Suprapubic skin (tissue), 4 donors: ENCODE measurements around the gene ZNF518A. TPM values are rescaled to one million over a fixed set of nuclear protein-coding genes. Genes with fewer than 3 reads are reported as not detected.

Source experiments
- DNase-seq, 2 donors: peaks; one replicate each; pipeline ENCODE4 v3.0.0-alpha.2; 2019; ENCODE audit warnings: low spot score in 2 of 2
- H3K27ac ChIP-seq: fragments of 200-600 bp; sonication (generic); one replicate; pipeline ENCODE4 v1.5.1; 2019
- H3K27me3 ChIP-seq: fragments of 200-600 bp; sonication (generic); one replicate; pipeline ENCODE4 v1.5.1; 2019
- H3K36me3 ChIP-seq: fragments of 200-600 bp; sonication (generic); one replicate; pipeline ENCODE4 v1.5.1; 2019
- H3K4me1 ChIP-seq: fragments of 200-600 bp; sonication (generic); one replicate; pipeline ENCODE4 v1.5.1; 2019
- H3K4me3 ChIP-seq: fragments of 200-600 bp; sonication (generic); one replicate; pipeline ENCODE4 v1.5.1; 2019; ENCODE audit warnings: mild to moderate bottlenecking
- H3K9me3 ChIP-seq: fragments of 200-600 bp; sonication (generic); one replicate; pipeline ENCODE4 v1.5.1; 2019
- EP300 ChIP-seq: sonication (generic); formaldehyde crosslinking; IDR thresholded peaks from one replicate; pipeline ENCODE4 v1.6.1; 2017; ENCODE audit warnings: antibody characterized with exemption
- POLR2A ChIP-seq, 2 donors: fragments of 450-650 bp; IDR thresholded peaks; one replicate each; pipeline ENCODE4 v1.6.1; 2017; ENCODE audit warnings: antibody characterized with exemption in 2 of 2, mild to moderate bottlenecking in 2 of 2, moderate library complexity in 2 of 2
- POLR2AphosphoS5 ChIP-seq, 3 donors: sonication (generic); formaldehyde crosslinking; IDR thresholded peaks; one replicate each; pipeline ENCODE4 v1.6.1; 2017; ENCODE audit warnings: antibody characterized with exemption in 3 of 3
- WGBS: methylation state at CpG from one replicate; pipeline ENCODE4 v1.1.5; 2018; 5-methylcytosine and 5-hydroxymethylcytosine counted together
- total RNA-seq, 4 donors: library from RNA; depleted of rRNA; stranded (reverse); fragments of >200 nt; gene quantifications; one replicate each; pipeline ENCODE4 v1.1.0, GENCODE V29; 2016
- TF ChIP-seq, protein P1 (sequence below), 2 donors: fragments of 200-600 bp in 1 of 2; fragments of 450-650 bp in 1 of 2; sonication (generic) in 1 of 2; IDR thresholded peaks; one replicate each; pipeline ENCODE4 v1.5.1; 2016 to 2019; ENCODE audit warnings: antibody characterized with exemption in 2 of 2, mild to moderate bottlenecking in 1 of 2, moderate library complexity in 1 of 2

Gene ZNF518A
- total RNA-seq = 10 to 100 TPM; 10.7 to 19.9 (median 17.5) TPM

DNA sequence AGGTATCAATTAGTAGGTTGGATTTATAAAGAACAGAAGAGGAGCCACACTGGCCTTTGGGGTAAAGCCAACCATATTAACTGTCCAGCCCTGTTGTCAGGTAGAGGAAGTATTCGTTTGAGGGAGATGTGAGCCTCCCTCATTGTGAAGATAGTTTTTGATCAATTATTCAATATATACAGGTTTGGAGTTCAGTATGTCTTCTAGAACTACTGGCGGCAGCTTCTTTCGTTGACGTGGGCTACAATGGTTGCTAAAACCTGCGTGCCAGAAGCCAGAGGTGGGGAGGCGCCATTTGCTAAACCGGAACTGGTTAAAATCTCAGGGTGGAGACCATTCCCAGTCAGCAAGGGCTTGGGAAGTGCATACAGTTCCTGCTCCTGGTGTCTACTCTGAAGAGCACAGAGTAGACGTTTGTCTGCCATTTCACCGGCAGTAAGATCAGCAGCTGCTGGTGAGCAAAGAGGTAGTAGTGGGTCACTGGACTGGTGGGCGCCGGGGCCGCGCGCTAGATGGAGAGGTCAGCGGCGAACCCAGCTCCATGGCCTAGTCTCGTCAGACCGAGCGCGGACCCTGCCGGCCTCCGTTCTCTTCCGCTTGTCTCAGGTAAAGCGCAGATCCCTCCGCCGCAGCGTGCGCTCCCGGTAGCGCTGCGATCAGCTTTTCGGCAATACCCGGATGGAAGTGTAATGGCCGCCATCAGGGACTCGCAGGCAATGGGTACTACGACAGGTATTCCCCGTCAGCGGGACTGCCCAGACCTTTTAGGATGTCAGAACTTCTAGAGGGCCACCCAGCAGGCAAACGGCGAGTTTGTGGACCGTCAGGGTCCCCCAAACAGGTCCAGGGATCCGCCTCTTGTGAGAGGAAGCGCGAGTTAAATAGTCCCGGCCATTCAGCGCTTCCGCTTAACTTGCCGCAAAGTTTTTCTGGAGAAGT lies at the start of gene ZNF518A:
Gene ZNF518A, plus strand, starts transcription at position 911 of the 939 bp plus-strand sequence. CDS start 26,026 bp downstream, outside the sequence.
- peaks cover 15% of the 10 kb centered on the region for H3K4me1 ChIP-seq
- peaks cover 42% of the 10 kb centered on the region for H3K27me3 ChIP-seq
- peaks cover 9% of the 10 kb centered on the region for H3K36me3 ChIP-seq
- 22% methylated on average over 19 of the region's 48 CpGs for WGBS
- H3K4me3 ChIP-seq = peak within 1 kb of the TSS; percentile 91
- no peaks in the 10 kb centered on the region for H3K9me3 ChIP-seq
- peak within 1 kb of the TSS; percentile 97 for H3K27ac ChIP-seq
- no peak for TF ChIP-seq EP300
- TF ChIP-seq, protein P1, sequence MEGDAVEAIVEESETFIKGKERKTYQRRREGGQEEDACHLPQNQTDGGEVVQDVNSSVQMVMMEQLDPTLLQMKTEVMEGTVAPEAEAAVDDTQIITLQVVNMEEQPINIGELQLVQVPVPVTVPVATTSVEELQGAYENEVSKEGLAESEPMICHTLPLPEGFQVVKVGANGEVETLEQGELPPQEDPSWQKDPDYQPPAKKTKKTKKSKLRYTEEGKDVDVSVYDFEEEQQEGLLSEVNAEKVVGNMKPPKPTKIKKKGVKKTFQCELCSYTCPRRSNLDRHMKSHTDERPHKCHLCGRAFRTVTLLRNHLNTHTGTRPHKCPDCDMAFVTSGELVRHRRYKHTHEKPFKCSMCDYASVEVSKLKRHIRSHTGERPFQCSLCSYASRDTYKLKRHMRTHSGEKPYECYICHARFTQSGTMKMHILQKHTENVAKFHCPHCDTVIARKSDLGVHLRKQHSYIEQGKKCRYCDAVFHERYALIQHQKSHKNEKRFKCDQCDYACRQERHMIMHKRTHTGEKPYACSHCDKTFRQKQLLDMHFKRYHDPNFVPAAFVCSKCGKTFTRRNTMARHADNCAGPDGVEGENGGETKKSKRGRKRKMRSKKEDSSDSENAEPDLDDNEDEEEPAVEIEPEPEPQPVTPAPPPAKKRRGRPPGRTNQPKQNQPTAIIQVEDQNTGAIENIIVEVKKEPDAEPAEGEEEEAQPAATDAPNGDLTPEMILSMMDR (IDR thresholded peaks at IDR 0.05) = no peak
- TF ChIP-seq POLR2AphosphoS5 (IDR thresholded peaks at IDR 0.05) = peak in 2 of 3 donors; percentile 82 to 97
- TF ChIP-seq POLR2A (IDR thresholded peaks at IDR 0.05) = no peak
- peak; percentile 92 to 95 for DNase-seq

DNA sequence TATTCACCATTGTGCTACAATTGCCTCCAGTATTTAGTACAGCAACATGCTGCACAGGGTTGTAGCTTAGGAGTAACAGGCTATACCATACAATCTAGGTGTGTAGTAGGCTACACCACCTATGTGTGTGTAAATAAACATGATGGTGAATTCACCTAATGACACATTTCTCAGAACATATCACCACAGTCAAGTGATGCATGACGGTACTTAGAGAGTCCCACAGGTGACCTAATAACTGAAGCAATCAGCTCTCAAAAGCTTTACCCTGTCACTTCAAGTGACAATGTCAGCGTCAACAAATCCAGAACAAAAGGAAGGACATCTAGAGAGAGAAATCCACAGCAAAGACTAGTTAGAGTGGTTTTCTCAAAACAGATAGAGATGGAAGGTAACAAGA lies 47.9 kb upstream of the ZNF518A start:
- TF ChIP-seq POLR2AphosphoS5 (IDR thresholded peaks at IDR 0.05) = no peak
- no peak for TF ChIP-seq EP300
- TF ChIP-seq, protein P1 (IDR thresholded peaks at IDR 0.05) = no peak
- TF ChIP-seq POLR2A (IDR thresholded peaks at IDR 0.05) = no peak
- Histone ChIP-seq H3K36me3 (peaks cover 13% of the 10 kb centered on the region), H3K9me3 (no peaks in the 10 kb centered on the region), H3K27me3 (no peaks in the 10 kb centered on the region), H3K4me3 (no peak overlapping the region), H3K27ac (no peak overlapping the region), H3K4me1 (no peaks in the 10 kb centered on the region)
- no peak for DNase-seq
- WGBS = 96% methylated on average over 2 of the region's 2 CpGs

DNA sequence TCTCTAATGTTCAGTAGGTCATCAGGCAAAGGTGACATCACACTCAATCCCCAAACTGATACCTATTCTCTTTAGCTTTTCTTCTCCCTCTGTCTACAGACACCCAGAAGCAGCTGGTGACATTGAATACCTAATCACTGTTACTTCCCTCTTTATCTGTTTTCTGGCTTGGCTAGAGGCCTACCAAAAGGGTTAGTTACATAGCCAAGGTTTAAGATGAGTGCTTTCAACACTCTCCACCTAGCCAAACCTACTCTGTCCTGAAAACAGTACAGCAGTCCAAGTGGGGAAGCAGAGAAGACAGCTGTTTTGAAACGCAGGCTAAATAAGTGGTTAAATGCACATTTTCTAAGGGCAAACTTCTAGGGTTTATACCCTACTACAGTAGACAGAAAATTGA lies 47.3 kb upstream of the ZNF518A start:
- Histone ChIP-seq H3K4me3 (no peak overlapping the region), H3K4me1 (no peaks in the 10 kb centered on the region), H3K27ac (no peak overlapping the region), H3K27me3 (no peaks in the 10 kb centered on the region), H3K36me3 (peaks cover 15% of the 10 kb centered on the region), H3K9me3 (no peaks in the 10 kb centered on the region)
- WGBS = 96% methylated on average over 1 of the region's 1 CpG
- TF ChIP-seq EP300 (no peak), POLR2A (IDR thresholded peaks at IDR 0.05) (no peak), POLR2AphosphoS5 (IDR thresholded peaks at IDR 0.05) (no peak)
- TF ChIP-seq, protein P1 (IDR thresholded peaks at IDR 0.05) = no peak
- DNase-seq = no peak

GRCh38 chr10:96089116-96089515 lies 41.0 kb upstream of the ZNF518A start:
- H3K27me3 ChIP-seq = peaks cover 29% of the 10 kb centered on the region
- TF ChIP-seq EP300 = no peak
- TF ChIP-seq, protein P1 (IDR thresholded peaks at IDR 0.05) = no peak
- TF ChIP-seq POLR2A (IDR thresholded peaks at IDR 0.05) = no peak
- no peak for TF ChIP-seq POLR2AphosphoS5 (IDR thresholded peaks at IDR 0.05)
- DNase-seq = no peak
- H3K9me3 ChIP-seq = no peaks in the 10 kb centered on the region
- H3K27ac ChIP-seq = no peak overlapping the region
- H3K4me1 ChIP-seq = peaks cover 10% of the 10 kb centered on the region
- peaks cover 4% of the 10 kb centered on the region for H3K36me3 ChIP-seq
- 92% methylated on average over 2 of the region's 2 CpGs for WGBS
- H3K4me3 ChIP-seq = peak overlapping the region; percentile 73

DNA sequence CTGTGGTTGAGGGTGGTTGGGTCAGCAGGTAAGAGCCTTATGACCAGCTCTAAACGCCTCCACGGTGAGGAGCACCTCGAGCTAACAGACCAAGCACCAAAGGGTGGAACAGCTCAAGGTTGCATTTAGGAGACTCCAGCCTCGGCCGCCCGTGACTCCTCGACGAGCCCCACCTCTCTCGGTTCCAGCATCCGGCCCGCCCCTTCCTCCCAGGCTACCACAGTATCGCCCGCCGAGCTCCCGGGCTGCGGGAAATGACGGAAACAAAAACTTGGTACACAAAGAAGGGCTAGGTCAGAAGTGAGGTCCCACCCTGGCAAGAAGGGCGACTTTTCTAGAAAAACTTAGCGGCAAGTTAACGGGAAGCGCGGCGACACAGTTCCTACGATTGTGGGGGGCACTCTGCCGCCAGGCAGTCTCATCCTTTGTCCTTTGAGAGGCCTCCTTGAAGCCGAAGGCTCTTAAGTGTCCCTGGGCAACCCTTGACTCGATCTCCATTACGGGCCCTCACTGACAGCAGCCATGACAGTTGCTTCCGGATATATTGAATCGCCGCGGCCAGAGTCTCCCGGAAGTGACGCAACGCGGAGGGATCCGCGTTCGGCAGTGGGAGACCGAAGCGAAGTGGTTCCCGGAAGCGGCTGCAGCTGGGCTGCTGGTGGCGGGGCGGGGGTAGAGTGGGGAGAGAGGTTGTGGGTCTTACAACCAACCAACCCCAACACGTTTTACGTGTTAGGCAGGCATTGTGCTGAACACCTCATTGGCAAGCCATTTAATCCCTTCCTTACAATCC lies 40.2 kb upstream of the ZNF518A start:
- Histone ChIP-seq H3K36me3 (peaks cover 4% of the 10 kb centered on the region), H3K27ac (peak overlapping the region; percentile 91), H3K27me3 (peaks cover 37% of the 10 kb centered on the region), H3K4me3 (peak overlapping the region; percentile 73), H3K9me3 (no peaks in the 10 kb centered on the region), H3K4me1 (peaks cover 10% of the 10 kb centered on the region)
- DNase-seq = peak; percentile 95 to 96
- no peak for TF ChIP-seq EP300
- TF ChIP-seq POLR2A (IDR thresholded peaks at IDR 0.05) = peak in 1 of 2 donors; percentile 65
- TF ChIP-seq, protein P1 (IDR thresholded peaks at IDR 0.05) = no peak
- TF ChIP-seq POLR2AphosphoS5 (IDR thresholded peaks at IDR 0.05) = peak; percentile 56 to 97 (median 77)
- 11% methylated on average over 19 of the region's 47 CpGs for WGBS
